Osteocyte (in vitro differentiated cells): ENCODE results near the gene SCN5A. TPM values are rescaled to one million over a fixed set of nuclear protein-coding genes. Genes with fewer than 3 reads are reported as not detected.

Source experiments
- DNase-seq: peaks from one replicate; pipeline ENCODE4 v3.0.0; 2021; ENCODE audit warnings: mixed read lengths; ENCODE audit not compliant: unreplicated experiment; ENCODE audit errors: extremely low spot score
- H3K27ac Mint-ChIP-seq: one replicate; pipeline ENCODE4 v1.8.0; 2021; ENCODE audit warnings: mild to moderate bottlenecking, mixed read lengths; ENCODE audit not compliant: unreplicated experiment
- H3K27me3 Mint-ChIP-seq: one replicate; pipeline ENCODE4 v1.8.0; 2021; ENCODE audit warnings: mixed read lengths; ENCODE audit not compliant: unreplicated experiment
- H3K36me3 Mint-ChIP-seq: one replicate; pipeline ENCODE4 v1.8.0; 2021; ENCODE audit warnings: mixed read lengths; ENCODE audit not compliant: unreplicated experiment
- H3K4me1 Mint-ChIP-seq: one replicate; pipeline ENCODE4 v1.8.0; 2021; ENCODE audit warnings: mixed read lengths; ENCODE audit not compliant: unreplicated experiment
- H3K4me3 Mint-ChIP-seq: one replicate; pipeline ENCODE4 v1.8.0; 2021; ENCODE audit warnings: mild to moderate bottlenecking, moderate library complexity, mixed read lengths; ENCODE audit not compliant: unreplicated experiment
- H3K9me3 Mint-ChIP-seq: one replicate; pipeline ENCODE4 v1.8.0; 2021; ENCODE audit warnings: mixed read lengths; ENCODE audit not compliant: unreplicated experiment
- CTCF ChIP-seq: fragments of 200-600 bp; sonication (generic); IDR thresholded peaks from 2 replicates; pipeline ENCODE4 v1.5.0; 2021; ENCODE audit warnings: antibody characterized with exemption, mild to moderate bottlenecking, moderate library complexity
- total RNA-seq: library from RNA; stranded (reverse); gene quantifications from 2 replicates; pipeline ENCODE4 v1.2.1, GENCODE V29; 2021

Gene SCN5A
- total RNA-seq, 1 donor from 2014 or later: not detected

GRCh38 chr3:38648659-38649499 lies 608 bp downstream of the SCN5A start:
- Mint-ChIP-seq H3K9me3 (no peaks in the 10 kb centered on the region), H3K27me3 (peaks cover 24% of the 10 kb centered on the region), H3K27ac (no peak overlapping the region), H3K36me3 (no peaks in the 10 kb centered on the region), H3K4me3 (peak overlapping the region; percentile 63), H3K4me1 (peaks cover 2% of the 10 kb centered on the region)
- DNase-seq: peak; percentile 83
- no peak for TF ChIP-seq CTCF

- no peak overlapping the region for H3K27ac Mint-ChIP-seq
- TF ChIP-seq CTCF: no peak
- peaks cover 2% of the 10 kb centered on the region for H3K4me1 Mint-ChIP-seq
- peak; percentile 81 for DNase-seq
- no peaks in the 10 kb centered on the region for H3K9me3 Mint-ChIP-seq
- H3K27me3 Mint-ChIP-seq: peaks cover 20% of the 10 kb centered on the region
- H3K36me3 Mint-ChIP-seq: no peaks in the 10 kb centered on the region
- peak overlapping the region; percentile 63 for H3K4me3 Mint-ChIP-seq
Measured at GRCh38 chr3:38648024-38648658, 1.3 kb downstream of the SCN5A start.

- H3K27ac Mint-ChIP-seq: no peak overlapping the region
- H3K36me3 Mint-ChIP-seq: no peaks in the 10 kb centered on the region
- H3K4me1 Mint-ChIP-seq: peaks cover 2% of the 10 kb centered on the region
- DNase-seq: peak; percentile 63
- TF ChIP-seq CTCF: no peak
- H3K27me3 Mint-ChIP-seq: peaks cover 18% of the 10 kb centered on the region
- H3K4me3 Mint-ChIP-seq: no peak overlapping the region
- H3K9me3 Mint-ChIP-seq: no peaks in the 10 kb centered on the region
Measured at GRCh38 chr3:38647217-38647970, 2.1 kb downstream of the SCN5A start.

- no peak overlapping the region for H3K4me3 Mint-ChIP-seq
- no peaks in the 10 kb centered on the region for H3K36me3 Mint-ChIP-seq
- H3K27me3 Mint-ChIP-seq: peaks cover 16% of the 10 kb centered on the region
- no peak overlapping the region for H3K27ac Mint-ChIP-seq
- H3K4me1 Mint-ChIP-seq: peaks cover 2% of the 10 kb centered on the region
- H3K9me3 Mint-ChIP-seq: no peaks in the 10 kb centered on the region
- peak; percentile 57 for DNase-seq
- peak; percentile 51 for TF ChIP-seq CTCF
Measured at GRCh38 chr3:38646630-38647029, 2.9 kb downstream of the SCN5A start.
